Spleen (tissue), 7 donors: ENCODE results near the gene ADAMTS17.

Source experiments
- POLR2A ChIP-seq, 3 donors: fragments of 450-650 bp; IDR thresholded peaks; one replicate each; pipeline ENCODE4 v1.5.1; 2017; ENCODE audit warnings: antibody characterized with exemption in 3 of 3, mild to moderate bottlenecking in 1 of 3
- TF ChIP-seq, protein P1 (sequence below), 11 experiments: fragments of 200-600 bp in 7 of 11; fragments of 450-650 bp in 4 of 11; sonication (generic) in 4 of 11; IDR thresholded peaks in 8 of 11; conservative IDR thresholded peaks in 3 of 11; 1 replicate in 7 of 11; 2 replicates in 4 of 11; pipeline versions ENCODE4 v1.4.0 to v1.8.0; 2016 to 2021; ENCODE audit warnings: antibody characterized with exemption in 11 of 11, inconsistent platforms in 4 of 11, mild to moderate bottlenecking in 1 of 11
- donor health status: DM: no; HTN: no; CAD: no; lungs with moderate emphysema.
- donor health status: DM: no; HTN: no; CAD: no.
- donor health status: DM: no; HTN: no; CAD: no.

DNA sequence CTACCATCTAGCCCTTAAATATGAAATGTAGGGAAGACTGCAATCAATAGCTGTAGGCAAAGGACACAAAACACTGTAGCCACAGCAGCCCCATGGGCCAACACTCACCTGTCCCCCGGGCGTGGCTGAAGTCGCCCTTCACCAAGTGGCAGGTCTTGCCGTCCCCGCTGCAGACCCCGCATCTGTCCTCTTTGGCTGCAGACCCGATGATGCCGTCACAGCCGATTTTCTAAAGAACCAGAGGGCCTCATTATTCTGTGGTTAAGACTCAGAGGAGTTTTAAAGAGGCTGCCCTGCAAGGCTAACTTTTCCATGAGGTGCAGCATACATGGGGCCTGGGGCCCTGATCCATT is 245.6 kb downstream of the ADAMTS17 start:
- TF ChIP-seq, protein P1, sequence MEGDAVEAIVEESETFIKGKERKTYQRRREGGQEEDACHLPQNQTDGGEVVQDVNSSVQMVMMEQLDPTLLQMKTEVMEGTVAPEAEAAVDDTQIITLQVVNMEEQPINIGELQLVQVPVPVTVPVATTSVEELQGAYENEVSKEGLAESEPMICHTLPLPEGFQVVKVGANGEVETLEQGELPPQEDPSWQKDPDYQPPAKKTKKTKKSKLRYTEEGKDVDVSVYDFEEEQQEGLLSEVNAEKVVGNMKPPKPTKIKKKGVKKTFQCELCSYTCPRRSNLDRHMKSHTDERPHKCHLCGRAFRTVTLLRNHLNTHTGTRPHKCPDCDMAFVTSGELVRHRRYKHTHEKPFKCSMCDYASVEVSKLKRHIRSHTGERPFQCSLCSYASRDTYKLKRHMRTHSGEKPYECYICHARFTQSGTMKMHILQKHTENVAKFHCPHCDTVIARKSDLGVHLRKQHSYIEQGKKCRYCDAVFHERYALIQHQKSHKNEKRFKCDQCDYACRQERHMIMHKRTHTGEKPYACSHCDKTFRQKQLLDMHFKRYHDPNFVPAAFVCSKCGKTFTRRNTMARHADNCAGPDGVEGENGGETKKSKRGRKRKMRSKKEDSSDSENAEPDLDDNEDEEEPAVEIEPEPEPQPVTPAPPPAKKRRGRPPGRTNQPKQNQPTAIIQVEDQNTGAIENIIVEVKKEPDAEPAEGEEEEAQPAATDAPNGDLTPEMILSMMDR (IDR thresholded peaks at IDR 0.05 in 8 of 11, conservative IDR thresholded peaks at IDR 0.05 in 3 of 11), result no peak
- no peak for TF ChIP-seq POLR2A (IDR thresholded peaks at IDR 0.05)
